GM12874 (cell line): ENCODE results near the gene GLMP.

Experiments
- TF ChIP-seq, protein P1 (sequence below): IDR thresholded peaks from 2 replicates; pipeline ENCODE4 v1.5.1; 2011; ENCODE audit warnings: low read depth, mild to moderate bottlenecking, control low read depth, low read length, moderate library complexity; ENCODE audit not compliant: insufficient read depth

GLMP gene

GRCh38 chr1:156336242-156336641, 40.8 kb upstream of the GLMP start:
- TF ChIP-seq, protein P1, sequence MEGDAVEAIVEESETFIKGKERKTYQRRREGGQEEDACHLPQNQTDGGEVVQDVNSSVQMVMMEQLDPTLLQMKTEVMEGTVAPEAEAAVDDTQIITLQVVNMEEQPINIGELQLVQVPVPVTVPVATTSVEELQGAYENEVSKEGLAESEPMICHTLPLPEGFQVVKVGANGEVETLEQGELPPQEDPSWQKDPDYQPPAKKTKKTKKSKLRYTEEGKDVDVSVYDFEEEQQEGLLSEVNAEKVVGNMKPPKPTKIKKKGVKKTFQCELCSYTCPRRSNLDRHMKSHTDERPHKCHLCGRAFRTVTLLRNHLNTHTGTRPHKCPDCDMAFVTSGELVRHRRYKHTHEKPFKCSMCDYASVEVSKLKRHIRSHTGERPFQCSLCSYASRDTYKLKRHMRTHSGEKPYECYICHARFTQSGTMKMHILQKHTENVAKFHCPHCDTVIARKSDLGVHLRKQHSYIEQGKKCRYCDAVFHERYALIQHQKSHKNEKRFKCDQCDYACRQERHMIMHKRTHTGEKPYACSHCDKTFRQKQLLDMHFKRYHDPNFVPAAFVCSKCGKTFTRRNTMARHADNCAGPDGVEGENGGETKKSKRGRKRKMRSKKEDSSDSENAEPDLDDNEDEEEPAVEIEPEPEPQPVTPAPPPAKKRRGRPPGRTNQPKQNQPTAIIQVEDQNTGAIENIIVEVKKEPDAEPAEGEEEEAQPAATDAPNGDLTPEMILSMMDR, result peak; percentile 36; the same call in 1 of the 2 replicates

GRCh38 chr1:156320560-156320959, 25.1 kb upstream of the GLMP start:
- TF ChIP-seq, protein P1, result no peak

DNA sequence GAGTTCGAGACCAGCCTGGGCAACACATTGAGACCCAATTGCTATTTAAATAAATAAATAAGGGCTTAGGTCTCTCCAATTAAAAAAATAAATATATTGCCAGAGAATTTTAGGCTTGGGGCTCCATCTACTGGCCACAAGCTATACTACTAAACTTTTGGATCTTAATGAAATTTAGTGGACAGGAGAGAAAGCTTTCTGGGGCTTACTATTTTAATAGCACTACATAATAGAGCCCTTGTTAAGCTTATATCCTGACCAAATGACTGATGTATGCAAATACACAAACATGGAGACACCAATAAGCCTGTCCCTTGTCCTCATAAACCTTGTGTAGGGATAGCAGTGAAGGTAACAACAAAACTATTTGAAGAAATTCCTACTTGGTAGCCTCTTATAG, 24.2 kb upstream of the GLMP start:
- TF ChIP-seq, protein P1, result 0 out of 2 replicates have a peak, but pooled peaks have one; percentile 15

DNA sequence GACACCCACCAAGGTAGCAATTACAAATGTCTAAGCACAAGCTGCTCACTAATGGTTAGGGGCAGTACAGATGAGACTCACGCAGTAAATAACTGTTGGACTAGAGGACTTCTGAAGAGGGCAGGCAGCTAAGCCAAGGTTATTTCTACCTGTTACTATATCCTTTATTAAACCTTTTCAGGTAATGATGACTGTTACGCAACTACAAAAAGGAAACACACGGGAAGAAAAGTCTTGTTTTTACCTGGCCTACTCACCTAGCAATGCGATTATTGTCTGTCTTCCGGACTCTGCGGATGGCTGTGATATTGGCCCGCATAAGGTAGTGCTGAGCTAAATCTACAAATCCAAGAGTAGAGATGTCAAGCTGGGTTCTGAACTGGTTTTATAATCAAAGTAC, 21.4 kb upstream of the GLMP start:
- TF ChIP-seq, protein P1, result no peak

GRCh38 chr1:156310962-156311361, 15.5 kb upstream of the GLMP start:
- TF ChIP-seq, protein P1, result no peak

GRCh38 chr1:156308078-156308477, 12.6 kb upstream of the GLMP start:
- TF ChIP-seq, protein P1, result no peak

DNA sequence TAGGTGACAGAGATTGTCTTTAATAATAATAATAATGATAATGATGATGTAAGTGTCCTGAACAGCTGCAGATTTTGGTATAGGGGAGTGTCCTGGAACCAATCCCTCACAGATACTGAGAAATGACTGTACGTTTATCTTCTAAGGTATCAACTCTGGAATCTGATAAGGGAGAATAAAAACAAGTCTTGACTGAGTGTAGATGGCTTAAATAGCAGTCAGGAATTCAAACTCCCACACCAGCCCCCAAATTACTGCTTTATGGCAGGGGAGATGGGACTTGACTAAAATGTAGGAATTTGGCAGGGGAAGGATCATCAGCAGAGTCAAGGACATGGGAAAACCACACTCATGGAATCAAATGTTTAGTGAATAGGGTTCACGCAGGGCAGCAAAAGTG, 9.7 kb upstream of the GLMP start:
- TF ChIP-seq, protein P1, result no peak

DNA sequence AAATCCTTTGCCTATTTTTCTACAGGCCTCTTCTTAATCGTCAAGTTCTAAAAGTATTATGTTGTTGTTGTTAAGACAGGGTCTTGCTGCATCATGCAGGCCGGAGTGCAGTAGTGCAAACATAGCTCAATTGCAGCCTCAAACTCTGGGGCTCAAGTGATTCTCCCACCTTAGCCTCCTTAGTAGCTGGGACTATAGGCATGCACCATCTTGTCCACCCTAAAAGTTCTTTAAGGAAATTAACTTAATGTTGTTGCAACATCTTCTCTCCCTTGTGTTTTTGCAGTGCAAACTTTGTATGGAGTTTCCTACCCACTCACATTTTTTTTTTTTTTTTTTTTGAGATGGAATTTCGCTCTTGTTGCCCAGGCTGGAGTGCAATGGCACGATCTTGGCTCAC, 7.8 kb upstream of the GLMP start:
- TF ChIP-seq, protein P1, result no peak
